Right ventricle myocardium inferior (tissue), 1 donor: Measurements from ENCODE around the gene MILR1. TPM values are rescaled to one million over a fixed set of nuclear protein-coding genes. Genes with fewer than 3 reads are reported as not detected.
"Not testable (repeated sequence)": the region's sequence is repeated elsewhere in the genome, so short reads cannot be mapped to it uniquely, and the experiment has no call there.

Source experiments
- ATAC-seq: fragments of 200-7000 bp; cut with Tn5 transposase; one replicate; pipeline ENCODE4 v1.9.1; 2020; ENCODE audit warnings: mild to moderate bottlenecking, moderate library complexity
- DNase-seq: peaks from one replicate; pipeline ENCODE4 v3.0.0; 2021; ENCODE audit errors: missing footprints
- intact Hi-C: fragments of 100-400 bp; cut with DNase I; formaldehyde crosslinking; loops from one replicate; pipeline ENCODE4 v1.11.0; 2022
- total RNA-seq: library from RNA; stranded (reverse); fragmentation: NEBNext Ultra II Directional; extraction: Animal tissue kit (Norgen Biotek cat#: 25700); gene quantifications from one replicate; pipeline ENCODE4 v1.2.1, GENCODE V29; 2021
- donor health status: DM: no; HTN: yes; CAD: no; lungs with severe emphysema.

The MILR1 gene
- total RNA-seq, 1 donor from 2014 or later, result 3.8 TPM

- intact Hi-C loops, result loop anchor here (5.0 kb wide), 2 partner anchors 68 to 223 kb away; no protein-coding TSS in a partner anchor
- ATAC-seq (no peak), DNase-seq (no peak)
Observed at GRCh38 chr17:64423881-64424280, 25.0 kb upstream of the MILR1 start.

- intact Hi-C loops, result loop anchor here (5.0 kb wide), 2 partner anchors 68 to 223 kb away; no protein-coding TSS in a partner anchor
- DNase-seq (no peak), ATAC-seq (no peak)
Observed at GRCh38 chr17:64424324-64424849, 24.5 kb upstream of the MILR1 start.

GRCh38 chr17:64425191-64425590 lies 23.7 kb upstream of the MILR1 start:
- no peak for DNase-seq
- intact Hi-C loops, result no loop called here
- ATAC-seq, result no peak

- no peak for DNase-seq
- intact Hi-C loops, result no loop called here
Observed at GRCh38 chr17:64426596-64426995, 22.3 kb upstream of the MILR1 start.

GRCh38 chr17:64428406-64428805 lies 20.5 kb upstream of the MILR1 start:
- no peak for DNase-seq
- intact Hi-C loops, result no loop called here
- no peak for ATAC-seq

More at GRCh38 chr17:64426596-64426995, 22.3 kb upstream of the MILR1 start:
- no peak for ATAC-seq

GRCh38 chr17:64430036-64430435 lies 18.9 kb upstream of the MILR1 start:
- ATAC-seq, intact Hi-C loops, DNase-seq: not testable (repeated sequence)

- intact Hi-C loops, result no loop called here
- ATAC-seq (no peak), DNase-seq (no peak)
Observed at GRCh38 chr17:64431534-64431933, 17.4 kb upstream of the MILR1 start.

GRCh38 chr17:64437944-64438525 lies 10.9 kb upstream of the MILR1 start:
- ATAC-seq (no peak), DNase-seq (no peak)
- intact Hi-C loops, result no loop called here

- DNase-seq, ATAC-seq, intact Hi-C loops: not testable (repeated sequence)
Observed at GRCh38 chr17:64439521-64439920, 9.4 kb upstream of the MILR1 start.

GRCh38 chr17:64439956-64440355 lies 9.0 kb upstream of the MILR1 start:
- no peak for ATAC-seq
- no peak for DNase-seq
- intact Hi-C loops, result no loop called here

GRCh38 chr17:64441772-64442540 lies 7.0 kb upstream of the MILR1 start:
- intact Hi-C loops, result no loop called here
- DNase-seq (peak; percentile 71), ATAC-seq (peak; percentile 78)

- ATAC-seq (peak; percentile 63), DNase-seq (no peak)
- intact Hi-C loops, result no loop called here
Observed at GRCh38 chr17:64442541-64442971, 6.4 kb upstream of the MILR1 start.

- ATAC-seq, result no peak
- intact Hi-C loops, result no loop called here
- DNase-seq, result no peak
Observed at GRCh38 chr17:64443086-64443760, 5.7 kb upstream of the MILR1 start.

GRCh38 chr17:64447526-64447925 lies 1.4 kb upstream of the MILR1 start:
- intact Hi-C loops, result no loop called here
- no peak for ATAC-seq
- no peak for DNase-seq

- intact Hi-C loops, result no loop called here
Observed at GRCh38 chr17:64449545-64449944, 630 bp downstream of the MILR1 start.

GRCh38 chr17:64455993-64456885 lies 7.3 kb downstream of the MILR1 start:
- intact Hi-C loops, result no loop called here
- ATAC-seq, result peak; percentile 28
- no peak for DNase-seq

More at GRCh38 chr17:64449545-64449944, 630 bp downstream of the MILR1 start:
- peak; percentile 47 for ATAC-seq
- DNase-seq, result no peak

GRCh38 chr17:64457156-64457555 lies 8.2 kb downstream of the MILR1 start:
- intact Hi-C loops, result no loop called here
- no peak for ATAC-seq
- DNase-seq, result no peak

- no peak for ATAC-seq
- intact Hi-C loops, result no loop called here
Observed at GRCh38 chr17:64458756-64459155, 9.8 kb downstream of the MILR1 start.

More at GRCh38 chr17:64458756-64459155, 9.8 kb downstream of the MILR1 start:
- DNase-seq, result no peak
